ENCODE data around the gene PRKCH.

- TF ChIP-seq POLR2A (IDR thresholded peaks at IDR 0.05) (no peak), CTCF (IDR thresholded peaks at IDR 0.05) (no peak), POLR2AphosphoS5 (IDR thresholded peaks at IDR 0.05) (no peak), EP300 (IDR thresholded peaks at IDR 0.05) (no peak)
Observed at GRCh38 chr14:61521773-61522172, 200.4 kb downstream of the PRKCH start.
